Neural crest cell (in vitro differentiated cells): Measurements from ENCODE around the gene WDR1. TPM values are rescaled to one million over a fixed set of nuclear protein-coding genes. Genes with fewer than 3 reads are reported as not detected.
A peak's percentile ranks its signal among the peaks of the same experiment; 100 is the strongest.

Experiments used
- DNase-seq: peaks from one replicate; pipeline ENCODE4 v3.0.0; 2021; ENCODE audit warnings: low read depth, mixed read lengths, low spot score
- H3K27ac Mint-ChIP-seq: one replicate; pipeline ENCODE4 v1.8.0; 2021; ENCODE audit warnings: mild to moderate bottlenecking, mixed read lengths; ENCODE audit not compliant: unreplicated experiment
- H3K27me3 Mint-ChIP-seq: 2 replicates; pipeline ENCODE4 v1.8.0; 2021; ENCODE audit warnings: low read depth, mild to moderate bottlenecking, mixed read lengths
- H3K36me3 Mint-ChIP-seq: 2 replicates; pipeline ENCODE4 v1.8.0; 2021; ENCODE audit warnings: low read depth, mild to moderate bottlenecking, mixed read lengths
- H3K4me1 Mint-ChIP-seq: 2 replicates; pipeline ENCODE4 v1.8.0; 2021; ENCODE audit warnings: mixed read lengths
- H3K4me3 Mint-ChIP-seq: one replicate; pipeline ENCODE4 v1.8.0; 2021; ENCODE audit warnings: mild to moderate bottlenecking, mixed read lengths
- H3K9me3 Mint-ChIP-seq: 2 replicates; pipeline ENCODE4 v1.8.0; 2021; ENCODE audit warnings: mixed read lengths
- CTCF ChIP-seq: fragments of 200-600 bp; sonication (generic); conservative IDR thresholded peaks from 2 replicates; pipeline ENCODE4 v1.5.0; 2021; ENCODE audit warnings: antibody characterized with exemption, mild to moderate bottlenecking
- total RNA-seq: library from RNA; stranded (reverse); gene quantifications from 2 replicates; pipeline ENCODE4 v1.2.1, GENCODE V29; 2021

Gene WDR1
- total RNA-seq, 1 donor from 2014 or later: 154 TPM

GRCh38 chr4:10119278-10119677 is 2.7 kb upstream of the WDR1 start:
- DNase-seq: no peak
- Mint-ChIP-seq H3K36me3 (no peaks in the 10 kb centered on the region), H3K4me3 (peak overlapping the region; percentile 93), H3K4me1 (peaks cover 44% of the 10 kb centered on the region), H3K27me3 (no peaks in the 10 kb centered on the region), H3K9me3 (no peaks in the 10 kb centered on the region), H3K27ac (peak overlapping the region; percentile 46)
- TF ChIP-seq CTCF: no peak

GRCh38 chr4:10118048-10119004 is 1.7 kb upstream of the WDR1 start:
- Mint-ChIP-seq H3K4me1 (peaks cover 38% of the 10 kb centered on the region), H3K27me3 (no peaks in the 10 kb centered on the region)
- TF ChIP-seq CTCF: no peak

GRCh38 chr4:10117359-10118047 is 904 bp upstream of the WDR1 start:
- Mint-ChIP-seq H3K27ac (peak overlapping the region; percentile 98), H3K4me3 (peak overlapping the region; percentile 93), H3K27me3 (no peaks in the 10 kb centered on the region), H3K9me3 (no peaks in the 10 kb centered on the region), H3K36me3 (peaks cover 4% of the 10 kb centered on the region), H3K4me1 (peaks cover 34% of the 10 kb centered on the region)
- TF ChIP-seq CTCF: no peak
- no peak for DNase-seq

More at GRCh38 chr4:10118048-10119004, 1.7 kb upstream of the WDR1 start:
- H3K4me3 Mint-ChIP-seq: peak overlapping the region; percentile 93
- no peaks in the 10 kb centered on the region for H3K9me3 Mint-ChIP-seq
- peak overlapping the region; percentile 98 for H3K27ac Mint-ChIP-seq
- peaks cover 3% of the 10 kb centered on the region for H3K36me3 Mint-ChIP-seq
- DNase-seq: no peak

GRCh38 chr4:10115797-10116568 is 616 bp downstream of the WDR1 start:
- Mint-ChIP-seq H3K9me3 (no peaks in the 10 kb centered on the region), H3K27ac (peak overlapping the region; percentile 94), H3K36me3 (peaks cover 4% of the 10 kb centered on the region), H3K4me1 (peaks cover 41% of the 10 kb centered on the region), H3K4me3 (peak overlapping the region; percentile 94), H3K27me3 (no peaks in the 10 kb centered on the region)
- DNase-seq: peak; percentile 9
- no peak for TF ChIP-seq CTCF

- no peaks in the 10 kb centered on the region for H3K27me3 Mint-ChIP-seq
- H3K9me3 Mint-ChIP-seq: no peaks in the 10 kb centered on the region
- H3K36me3 Mint-ChIP-seq: peaks cover 4% of the 10 kb centered on the region
- H3K4me1 Mint-ChIP-seq: peaks cover 43% of the 10 kb centered on the region
- no peak for DNase-seq
- H3K27ac Mint-ChIP-seq: peak overlapping the region; percentile 94
- no peak for TF ChIP-seq CTCF
- H3K4me3 Mint-ChIP-seq: peak overlapping the region; percentile 94
Observed at GRCh38 chr4:10115271-10115796, 1.3 kb downstream of the WDR1 start.
